HG03520 (cell line): ENCODE data around the gene TRMT61A.

Experiments
- ATAC-seq: cut with Tn5 transposase; IDR thresholded peaks from one replicate; pipeline ENCODE4 v1.9.1; 2021; ENCODE audit warnings: mild to moderate bottlenecking, moderate library complexity; ENCODE audit not compliant: unreplicated experiment

The TRMT61A gene

GRCh38 chr14:103528587-103529382, at the start of gene TRMT61A:
TSS of gene TRMT61A (plus strand) at chr14:103529196. CDS start at chr14:103529979, 783 bp downstream.
- peak; percentile 44 for ATAC-seq

GRCh38 chr14:103480595-103480994, 48.4 kb upstream of the TRMT61A start:
- no peak for ATAC-seq

GRCh38 chr14:103483600-103483999, 45.4 kb upstream of the TRMT61A start:
- ATAC-seq: no peak

- ATAC-seq: no peak
These were observed 43.5 kb upstream of the TRMT61A start for GRCh38 chr14:103485504-103485903.

GRCh38 chr14:103488071-103488470, 40.9 kb upstream of the TRMT61A start:
- ATAC-seq: no peak

- ATAC-seq: no peak
These were observed 40.0 kb upstream of the TRMT61A start for GRCh38 chr14:103488960-103489359.

- no peak for ATAC-seq
These were observed 39.4 kb upstream of the TRMT61A start for GRCh38 chr14:103489621-103490020.

- ATAC-seq: no peak
These were observed 37.3 kb upstream of the TRMT61A start for GRCh38 chr14:103491691-103492090.

GRCh38 chr14:103492156-103492925, 36.7 kb upstream of the TRMT61A start:
- ATAC-seq: no peak

- ATAC-seq: no peak
These were observed 33.1 kb upstream of the TRMT61A start for GRCh38 chr14:103495854-103496253.

GRCh38 chr14:103496776-103497175, 32.2 kb upstream of the TRMT61A start:
- ATAC-seq: no peak

- ATAC-seq: no peak
These were observed 29.3 kb upstream of the TRMT61A start for GRCh38 chr14:103499709-103500108.

GRCh38 chr14:103500148-103500990, 28.6 kb upstream of the TRMT61A start:
- ATAC-seq: no peak

GRCh38 chr14:103501041-103501870, 27.7 kb upstream of the TRMT61A start:
- ATAC-seq: no peak

GRCh38 chr14:103501921-103502669, 26.9 kb upstream of the TRMT61A start:
- ATAC-seq: no peak

GRCh38 chr14:103502877-103503276, 26.1 kb upstream of the TRMT61A start:
- no peak for ATAC-seq

- no peak for ATAC-seq
These were observed 25.7 kb upstream of the TRMT61A start for GRCh38 chr14:103503296-103503695.

- no peak for ATAC-seq
These were observed 23.9 kb upstream of the TRMT61A start for GRCh38 chr14:103504991-103505565.

- ATAC-seq: no peak
These were observed 21.2 kb upstream of the TRMT61A start for GRCh38 chr14:103507751-103508150.
